ENCODE data around the gene TRAT1.

GRCh38 chr3:108849075-108849474 is 26.5 kb downstream of the TRAT1 start:
- TF ChIP-seq CTCF (IDR thresholded peaks at IDR 0.05) (no peak), POLR2A (IDR thresholded peaks at IDR 0.05) (no peak)
